ENCODE measurements around the gene GNG11.

The GNG11 gene

GRCh38 chr7:93948873-93949272, 27.3 kb downstream of the GNG11 start:
- no peak for DNase-seq

- DNase-seq: peak; percentile 63
Measured at GRCh38 chr7:93949423-93949822, 27.9 kb downstream of the GNG11 start.

GRCh38 chr7:93955304-93955703, 33.8 kb downstream of the GNG11 start:
- no peak for DNase-seq

GRCh38 chr7:93957767-93958166, 36.2 kb downstream of the GNG11 start:
- DNase-seq: no peak

GRCh38 chr7:93958216-93958615, 36.7 kb downstream of the GNG11 start:
- DNase-seq: no peak

- DNase-seq: no peak
Measured at GRCh38 chr7:93958651-93959050, 37.1 kb downstream of the GNG11 start.

GRCh38 chr7:93960986-93961385, 39.5 kb downstream of the GNG11 start:
- no peak for DNase-seq

GRCh38 chr7:93964262-93964661, 42.7 kb downstream of the GNG11 start:
- no peak for DNase-seq

GRCh38 chr7:93964813-93965212, 43.3 kb downstream of the GNG11 start:
- DNase-seq: no peak

- no peak for DNase-seq
Measured at GRCh38 chr7:93968911-93969620, 47.5 kb downstream of the GNG11 start.

- no peak for DNase-seq
Measured at GRCh38 chr7:93972029-93972725, 50.6 kb downstream of the GNG11 start.

GRCh38 chr7:93973134-93973533, 51.6 kb downstream of the GNG11 start:
- DNase-seq: no peak

GRCh38 chr7:93977211-93977950, 55.8 kb downstream of the GNG11 start:
- no peak for DNase-seq

All from islet precursor cell (in vitro differentiated cells).